HepG2 (cell line): ENCODE results near the gene FAM171A2. TPM values are rescaled to one million over a fixed set of nuclear protein-coding genes. Genes with fewer than 3 reads are reported as not detected.

Experiments
- GLI4 ChIP-seq: sonication (generic); formaldehyde crosslinking; IDR thresholded peaks from 2 replicates; pipeline ENCODE4 v1.5.1; 2020; ENCODE audit warnings: missing genetic modification reagents, mild to moderate bottlenecking, moderate library complexity, borderline replicate concordance
- GMEB2 ChIP-seq: IDR thresholded peaks from 2 replicates; pipeline ENCODE4 v1.6.1; 2016; ENCODE audit warnings: missing biosample characterization, missing genetic modification reagents, low read depth
- MTF1 ChIP-seq: sonication (generic); formaldehyde crosslinking; IDR thresholded peaks from 2 replicates; pipeline ENCODE4 v1.5.0; 2020; ENCODE audit warnings: missing genetic modification reagents
- NFATC3 ChIP-seq: sonication (generic); formaldehyde crosslinking; IDR thresholded peaks from 2 replicates; pipeline ENCODE4 v1.5.1; 2020; ENCODE audit warnings: mild to moderate bottlenecking, missing genetic modification reagents
- PPARG ChIP-seq: conservative IDR thresholded peaks from 2 replicates; pipeline ENCODE4 v1.6.1; 2016; ENCODE audit warnings: missing biosample characterization, missing genetic modification reagents
- PRDM15 ChIP-seq: sonication (generic); formaldehyde crosslinking; IDR thresholded peaks from 2 replicates; pipeline ENCODE4 v1.4.0; 2020; ENCODE audit warnings: missing genetic modification reagents
- SOX5 ChIP-seq: IDR thresholded peaks from 2 replicates; pipeline ENCODE4 v1.6.1; 2016; ENCODE audit warnings: borderline replicate concordance
- ZBTB25 ChIP-seq: IDR thresholded peaks from 2 replicates; pipeline ENCODE4 v1.6.1; 2018; ENCODE audit warnings: missing genetic modification reagents
- ZNF207 ChIP-seq: fragments of 450-650 bp; IDR thresholded peaks from 2 replicates; pipeline ENCODE4 v1.6.1; 2016; ENCODE audit warnings: antibody characterized with exemption, borderline replicate concordance
- ZNF34 ChIP-seq: sonication (generic); formaldehyde crosslinking; IDR thresholded peaks from 2 replicates; pipeline ENCODE4 v1.4.0; 2020; ENCODE audit warnings: mild to moderate bottlenecking, missing genetic modification reagents, borderline replicate concordance
- ZNF383 ChIP-seq: sonication (generic); formaldehyde crosslinking; IDR thresholded peaks from 2 replicates; pipeline ENCODE4 v1.4.0; 2020; ENCODE audit warnings: missing genetic modification reagents, mild to moderate bottlenecking, borderline replicate concordance
- ZNF407 ChIP-seq: sonication (generic); formaldehyde crosslinking; IDR thresholded peaks from one replicate; pipeline ENCODE4 v1.5.1; 2020; ENCODE audit warnings: mild to moderate bottlenecking, missing genetic modification reagents; ENCODE audit errors: not compliant biosample characterization
- ZNF432 ChIP-seq: sonication (generic); formaldehyde crosslinking; IDR thresholded peaks from 2 replicates; pipeline ENCODE4 v1.5.0; 2020; ENCODE audit warnings: missing genetic modification reagents, mild to moderate bottlenecking, borderline replicate concordance
- ZNF563 ChIP-seq: sonication (generic); formaldehyde crosslinking; IDR thresholded peaks from 2 replicates; pipeline ENCODE4 v1.8.0; 2022; ENCODE audit warnings: mild to moderate bottlenecking, moderate library complexity, missing genetic modification reagents
- ZNF75D ChIP-seq: sonication (generic); formaldehyde crosslinking; IDR thresholded peaks from 2 replicates; pipeline ENCODE4 v1.8.1; 2023; ENCODE audit warnings: missing genetic modification reagents, mild to moderate bottlenecking, borderline replicate concordance
- polyA plus RNA-seq, 8 experiments: library from polyadenylated mRNA; depleted of rRNA in 3 of 8; stranded (reverse) in 7 of 8; unstranded in 1 of 8; fragments of >200 nt; fragmentation: Illumina TruSeq in 4 of 8; extraction: Trizol in 4 of 8; gene quantifications; 2 replicates each; pipeline versions ENCODE4 v1.2.1 to v1.2.3, GENCODE V29; 2011 to 2016; ENCODE audit warnings: low read depth in 4 of 8, missing spikeins in 1 of 8, mixed read lengths in 1 of 8; ENCODE audit not compliant: insufficient read depth in 1 of 8
- total RNA-seq, 5 experiments: library from RNA; depleted of rRNA; stranded (reverse); fragments of >200 nt; fragmentation: Illumina TruSeq; extraction: Trizol; gene quantifications; 2 replicates each; pipeline ENCODE4 v1.2.3, GENCODE V29; 2016; ENCODE audit warnings: low read depth in 1 of 5

FAM171A2 gene
- total and polyA plus RNA-seq, 2 of the 13 experiments (the other 11 are each of a cell fraction or from before 2014, with no cell fraction given) = 1.8 to 3.6 TPM

- TF ChIP-seq ZNF407 (CRISPR knock-in tag) (no peak), MTF1 (CRISPR knock-in tag) (no peak), GLI4 (no peak), ZNF207 (no peak), NFATC3 (CRISPR knock-in tag) (no peak), PPARG (CRISPR knock-in tag) (0 out of 2 replicates have a peak, but pooled peaks have one; percentile 7), ZNF383 (CRISPR knock-in tag) (no peak), ZNF563 (CRISPR knock-in tag) (peak; percentile 80), ZBTB25 (CRISPR knock-in tag) (no peak), ZNF432 (no peak), ZNF34 (CRISPR knock-in tag) (peak; percentile 51; the same call in 1 of the 2 replicates), PRDM15 (CRISPR knock-in tag) (no peak), SOX5 (CRISPR knock-in tag) (no peak), ZNF75D (CRISPR knock-in tag) (no peak), GMEB2 (no peak)
Observed at GRCh38 chr17:44345454-44346026, 18.1 kb downstream of the FAM171A2 start (continued).
